Suppressor macrophage treated with lipopolysaccharide for 1 hour (primary cell): ENCODE measurements around the gene SUCLA2.
"Not testable (repeated sequence)": the region's sequence is repeated elsewhere in the genome, so short reads cannot be mapped to it uniquely, and the experiment has no call there.

ENCODE experiments used
- DNase-seq, 3 donors: peaks; one replicate each; pipeline ENCODE4 v3.0.0-alpha.2; 2020 to 2022

Gene SUCLA2

GRCh38 chr13:47990920-47991466 is 10.1 kb downstream of the SUCLA2 start:
- DNase-seq = no peak

- DNase-seq = no peak
Observed at GRCh38 chr13:47990427-47990826, 10.6 kb downstream of the SUCLA2 start.

- DNase-seq = no peak
Observed at GRCh38 chr13:47983070-47983469, 18.0 kb downstream of the SUCLA2 start.

- no peak for DNase-seq
Observed at GRCh38 chr13:47976325-47976724, 24.7 kb downstream of the SUCLA2 start.

GRCh38 chr13:47964863-47965262 is 36.2 kb downstream of the SUCLA2 start:
- no peak for DNase-seq

GRCh38 chr13:47962237-47962636 is 38.8 kb downstream of the SUCLA2 start:
- DNase-seq = no peak

GRCh38 chr13:47959468-47960247 is 41.4 kb downstream of the SUCLA2 start:
- no peak for DNase-seq

- DNase-seq = no peak
Observed at GRCh38 chr13:47957073-47957472, 44.0 kb downstream of the SUCLA2 start.

GRCh38 chr13:47955836-47956235 is 45.2 kb downstream of the SUCLA2 start:
- DNase-seq = no peak

GRCh38 chr13:47949799-47950198 is 51.3 kb downstream of the SUCLA2 start:
- no peak for DNase-seq

- no peak for DNase-seq
Observed at GRCh38 chr13:47945738-47946137, 55.3 kb downstream of the SUCLA2 start.

DNA sequence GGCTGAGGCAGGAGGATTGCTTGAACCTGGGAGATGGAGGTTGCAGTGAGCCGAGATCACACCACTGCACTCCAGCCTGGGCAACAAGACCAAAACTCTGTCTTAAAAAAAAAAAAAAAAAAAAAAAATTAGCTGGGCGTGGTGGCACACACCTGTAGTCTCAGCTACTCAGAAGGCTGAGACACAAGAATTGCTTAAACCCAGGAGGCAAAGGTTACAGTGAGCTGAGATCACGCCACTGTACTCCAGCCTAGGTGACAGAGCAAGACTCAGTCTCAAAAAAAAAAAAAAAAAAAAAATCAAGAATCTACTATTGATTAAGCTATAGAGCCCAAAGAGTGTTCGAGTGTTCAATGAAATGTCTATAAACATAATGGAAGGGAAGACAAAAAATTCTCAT is 55.9 kb downstream of the SUCLA2 start:
- DNase-seq = not testable (repeated sequence)

DNA sequence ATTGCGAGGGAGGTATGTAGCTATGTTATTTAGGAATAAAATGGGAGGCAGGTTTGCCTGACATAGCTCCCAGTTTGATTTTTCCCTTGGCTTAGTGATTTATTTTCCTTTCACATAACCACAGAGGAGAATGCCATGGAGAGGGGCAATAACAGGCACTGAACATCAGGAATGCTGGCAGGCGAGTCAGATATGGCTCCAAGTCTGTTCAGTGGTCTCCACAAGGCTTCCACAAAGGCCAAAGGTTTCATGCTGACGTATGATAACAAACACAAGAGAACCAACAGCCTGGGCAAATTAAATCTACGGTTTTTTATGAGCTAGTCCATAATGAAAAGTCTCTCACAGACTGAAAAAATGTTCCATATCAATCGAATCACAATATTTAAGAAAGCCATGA is 66.7 kb downstream of the SUCLA2 start:
- no peak for DNase-seq

DNA sequence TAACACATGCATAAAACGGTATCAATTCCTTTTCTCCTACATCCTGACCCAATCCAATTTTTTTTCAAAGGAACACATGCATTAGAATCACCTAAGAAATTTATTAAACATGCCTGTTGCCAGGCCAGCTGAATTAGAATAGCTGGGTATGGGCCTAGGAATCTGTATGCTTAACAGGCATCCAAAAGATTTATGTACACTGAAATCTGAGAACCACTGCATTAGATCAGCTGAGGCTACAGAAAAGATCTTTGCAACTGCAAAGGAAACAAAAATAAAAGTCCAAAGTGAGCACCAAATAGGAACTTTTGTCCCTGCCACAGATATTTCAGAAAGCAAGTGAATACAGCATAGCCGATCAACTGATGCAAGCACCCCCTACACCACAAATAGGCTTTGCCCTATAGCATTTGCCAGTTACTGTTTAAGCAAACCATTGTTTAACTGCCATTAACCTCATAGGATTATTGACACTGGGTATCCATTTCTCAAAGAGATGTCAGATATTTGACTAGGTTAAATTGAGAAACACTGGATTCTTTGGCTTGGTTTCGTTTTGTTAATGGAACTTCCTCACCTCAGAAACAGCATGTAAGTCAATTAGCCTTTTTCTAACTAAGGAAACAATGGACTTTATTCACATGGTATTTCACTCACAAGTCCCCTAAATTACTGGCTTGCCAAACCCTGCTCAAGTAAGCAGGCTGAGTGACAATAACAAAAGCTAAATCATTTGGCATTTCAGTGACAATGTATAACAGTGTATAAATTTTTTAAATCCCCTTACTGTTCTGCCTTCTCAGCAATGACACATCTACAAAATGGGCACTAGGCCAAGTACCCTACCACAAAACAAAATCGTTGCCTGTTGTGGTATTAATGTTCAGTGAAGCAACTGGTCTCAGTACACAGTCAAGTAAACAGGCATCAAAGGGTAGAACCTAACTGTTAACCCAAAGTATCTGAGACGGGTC is 67.8 kb downstream of the SUCLA2 start:
- DNase-seq = peak; percentile 50 to 79 (median 77)

DNA sequence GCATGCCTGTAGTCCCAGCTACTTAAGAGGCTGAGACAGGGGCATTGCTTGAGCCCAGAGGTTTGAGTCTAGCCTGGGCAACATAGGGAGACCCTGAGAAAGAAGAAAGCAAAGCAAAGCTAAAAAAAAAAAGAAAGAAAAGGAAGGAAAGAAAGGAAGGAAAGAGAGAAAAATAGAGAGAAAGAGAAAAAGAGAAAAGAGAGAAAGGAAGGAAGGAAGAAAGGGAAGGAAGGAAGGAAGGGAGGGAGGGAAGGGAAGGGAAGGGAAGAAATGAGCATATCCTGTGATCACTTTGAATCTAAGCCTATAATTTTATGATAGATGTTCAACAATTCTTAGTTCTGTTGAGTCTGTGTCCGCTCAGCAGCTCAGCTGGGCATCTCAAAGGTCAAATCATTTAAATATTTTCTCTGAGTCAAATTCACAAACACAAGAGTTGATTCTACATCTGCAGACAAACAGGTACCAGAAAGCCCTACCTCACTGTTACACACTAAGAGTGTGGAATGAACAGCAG is 70.4 kb downstream of the SUCLA2 start:
- DNase-seq = no peak

GRCh38 chr13:47929156-47929555 is 71.9 kb downstream of the SUCLA2 start:
- DNase-seq = no peak

DNA sequence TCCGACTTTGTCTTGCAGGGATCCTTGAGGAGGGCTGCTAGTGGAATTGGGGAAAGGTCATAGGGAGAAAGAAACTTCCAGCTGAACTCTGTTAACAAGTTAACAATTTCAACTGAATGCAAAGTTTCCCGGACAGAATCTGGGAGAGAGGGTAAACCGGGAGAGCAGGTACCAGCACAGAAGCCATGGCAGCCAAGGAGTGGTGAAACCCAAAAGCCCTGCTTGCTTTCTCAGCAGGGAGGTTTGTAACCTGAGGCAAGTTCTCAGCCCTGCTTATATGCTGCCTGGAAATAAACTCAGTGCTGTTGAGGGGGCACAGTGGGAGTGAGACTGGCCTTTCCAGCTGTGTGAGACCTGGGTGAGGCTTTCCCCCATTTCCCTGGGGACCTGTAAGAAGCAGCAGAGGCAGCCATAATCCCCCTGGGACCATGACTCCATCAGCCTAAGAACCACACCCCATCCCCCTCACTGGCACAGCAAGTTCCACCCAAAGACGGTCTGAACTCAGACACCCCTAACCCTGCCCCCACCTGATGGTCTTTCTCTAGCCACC is 84.0 kb downstream of the SUCLA2 start:
- DNase-seq = no peak

- DNase-seq = peak; percentile 33 to 58 (median 43)
Observed at GRCh38 chr13:47908197-47908902, 92.7 kb downstream of the SUCLA2 start.

- no peak for DNase-seq
Observed at GRCh38 chr13:47904891-47905290, 96.2 kb downstream of the SUCLA2 start.

DNA sequence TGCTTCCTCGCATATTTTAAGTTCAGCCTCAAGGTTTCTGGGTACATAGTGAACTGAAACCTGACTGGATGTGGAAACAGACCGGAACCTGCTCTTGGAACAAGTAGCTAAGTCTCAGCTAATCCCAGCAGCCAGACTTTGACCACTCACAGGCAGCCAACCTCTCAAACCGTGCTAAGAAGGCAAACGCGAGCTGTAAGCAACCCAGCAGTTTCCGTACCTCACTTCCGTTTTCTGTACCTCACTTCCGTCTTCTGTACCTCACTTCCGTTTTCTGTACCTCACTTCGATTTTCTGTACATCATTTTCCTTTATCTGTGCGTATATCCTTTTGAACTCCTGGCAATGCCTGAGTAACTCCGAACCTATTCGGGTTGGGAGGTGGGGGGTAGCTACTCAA is 96.8 kb downstream of the SUCLA2 start:
- peak; percentile 86 to 92 (median 91) for DNase-seq

DNA sequence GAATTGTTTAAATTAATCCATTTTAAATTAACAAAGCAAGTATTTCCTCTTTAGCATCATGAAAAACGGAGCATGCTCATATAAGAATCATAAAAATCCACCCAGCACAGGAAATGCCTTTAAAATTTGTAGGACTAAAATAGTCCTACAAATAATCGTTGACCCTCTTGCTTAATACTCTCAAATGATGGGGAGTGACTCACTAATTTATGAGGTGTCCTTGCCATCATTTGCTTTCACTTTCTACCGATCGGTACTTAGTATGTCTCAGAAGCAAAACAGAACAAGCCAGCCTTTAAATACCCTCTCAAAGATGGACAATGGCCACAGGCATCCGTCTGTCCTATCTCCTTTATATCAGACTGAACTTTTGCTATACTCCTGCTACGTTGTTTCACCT is 97.2 kb downstream of the SUCLA2 start:
- peak; percentile 67 to 88 (median 87) for DNase-seq

- no peak for DNase-seq
Observed at GRCh38 chr13:47901441-47901840, 99.6 kb downstream of the SUCLA2 start.
